Right lobe of liver (tissue), 4 donors: ENCODE results near the gene BACH1.

ENCODE experiments used
- CTCF ChIP-seq, 4 donors: fragments of 200-600 bp in 3 of 4; fragments of 450-650 bp in 1 of 4; IDR thresholded peaks; one replicate each; pipeline versions ENCODE4 v1.5.1 to v1.8.0; 2016 to 2022; ENCODE audit warnings: antibody characterized with exemption in 4 of 4, mild to moderate bottlenecking in 2 of 4
- POLR2A ChIP-seq: fragments of 450-650 bp; IDR thresholded peaks from one replicate; pipeline ENCODE4 v1.6.1; 2017; ENCODE audit warnings: antibody characterized with exemption, mild to moderate bottlenecking
- donor health status: DM: no; HTN: no; CAD: no.
- donor health status: DM: no; HTN: no; CAD: no.
- donor health status: DM: no; HTN: yes; CAD: no.

GRCh38 chr21:29303288-29303687, 4.6 kb downstream of the BACH1 start:
- TF ChIP-seq CTCF (IDR thresholded peaks at IDR 0.05): no peak
- TF ChIP-seq POLR2A: no peak
